GM12865 (cell line): ENCODE measurements around the gene LRRC4C.

Experiments used
- DNase-seq: peaks from one replicate; pipeline ENCODE4 v3.0.0; 2010; ENCODE audit warnings: low read depth
- H3K4me3 ChIP-seq: 2 replicates; pipeline ENCODE4 v1.5.1; 2011; ENCODE audit warnings: mild to moderate bottlenecking, low read depth, low read length, control low read depth
- TF ChIP-seq, protein P1 (sequence below): IDR thresholded peaks from 2 replicates; pipeline ENCODE4 v1.5.1; 2011; ENCODE audit warnings: low read length, control low read depth, low read depth, inconsistent platforms; ENCODE audit not compliant: insufficient read depth; ENCODE audit errors: missing control alignments

LRRC4C gene

DNA sequence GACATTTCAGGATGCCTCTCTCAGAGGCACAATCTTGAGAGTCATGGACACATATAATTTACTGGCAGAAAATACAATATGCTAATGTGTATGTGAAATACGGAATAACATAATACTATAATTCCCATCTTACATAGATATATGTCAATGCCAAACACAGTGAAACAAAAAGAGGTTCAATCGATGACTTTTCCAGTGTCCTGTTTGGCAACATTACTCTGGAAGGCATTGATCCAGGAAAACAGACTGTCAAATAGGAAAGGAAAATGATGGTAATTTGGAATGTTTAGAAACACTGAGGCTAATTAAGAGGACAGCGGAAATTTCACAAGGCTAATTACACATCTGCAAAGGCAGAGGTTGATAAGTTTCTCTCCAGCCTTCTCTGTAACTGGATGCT, 942.3 kb downstream of the LRRC4C start:
- TF ChIP-seq, protein P1, sequence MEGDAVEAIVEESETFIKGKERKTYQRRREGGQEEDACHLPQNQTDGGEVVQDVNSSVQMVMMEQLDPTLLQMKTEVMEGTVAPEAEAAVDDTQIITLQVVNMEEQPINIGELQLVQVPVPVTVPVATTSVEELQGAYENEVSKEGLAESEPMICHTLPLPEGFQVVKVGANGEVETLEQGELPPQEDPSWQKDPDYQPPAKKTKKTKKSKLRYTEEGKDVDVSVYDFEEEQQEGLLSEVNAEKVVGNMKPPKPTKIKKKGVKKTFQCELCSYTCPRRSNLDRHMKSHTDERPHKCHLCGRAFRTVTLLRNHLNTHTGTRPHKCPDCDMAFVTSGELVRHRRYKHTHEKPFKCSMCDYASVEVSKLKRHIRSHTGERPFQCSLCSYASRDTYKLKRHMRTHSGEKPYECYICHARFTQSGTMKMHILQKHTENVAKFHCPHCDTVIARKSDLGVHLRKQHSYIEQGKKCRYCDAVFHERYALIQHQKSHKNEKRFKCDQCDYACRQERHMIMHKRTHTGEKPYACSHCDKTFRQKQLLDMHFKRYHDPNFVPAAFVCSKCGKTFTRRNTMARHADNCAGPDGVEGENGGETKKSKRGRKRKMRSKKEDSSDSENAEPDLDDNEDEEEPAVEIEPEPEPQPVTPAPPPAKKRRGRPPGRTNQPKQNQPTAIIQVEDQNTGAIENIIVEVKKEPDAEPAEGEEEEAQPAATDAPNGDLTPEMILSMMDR, result no peak
- no peak overlapping the region for H3K4me3 ChIP-seq
- DNase-seq, result no peak

DNA sequence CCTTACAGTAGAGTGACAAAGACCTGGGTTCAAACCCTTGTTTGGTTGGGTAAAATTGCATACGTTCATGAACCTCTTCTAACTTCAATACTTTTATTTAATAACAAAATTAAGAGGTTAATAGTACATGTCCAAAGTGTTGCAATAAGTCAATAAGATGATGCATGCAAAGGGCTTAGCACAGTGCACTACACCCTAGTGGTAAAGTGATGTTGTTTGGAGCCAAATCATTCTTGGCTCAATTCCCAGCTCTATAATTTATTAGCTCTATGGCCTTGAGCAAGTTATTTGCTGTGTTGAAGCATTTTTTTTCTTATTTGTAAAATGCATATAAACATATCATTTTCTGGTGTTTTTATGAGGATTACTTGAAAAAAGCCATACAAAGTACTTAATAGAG, 945.3 kb downstream of the LRRC4C start:
- TF ChIP-seq, protein P1, result no peak
- no peak overlapping the region for H3K4me3 ChIP-seq
- DNase-seq, result no peak

DNA sequence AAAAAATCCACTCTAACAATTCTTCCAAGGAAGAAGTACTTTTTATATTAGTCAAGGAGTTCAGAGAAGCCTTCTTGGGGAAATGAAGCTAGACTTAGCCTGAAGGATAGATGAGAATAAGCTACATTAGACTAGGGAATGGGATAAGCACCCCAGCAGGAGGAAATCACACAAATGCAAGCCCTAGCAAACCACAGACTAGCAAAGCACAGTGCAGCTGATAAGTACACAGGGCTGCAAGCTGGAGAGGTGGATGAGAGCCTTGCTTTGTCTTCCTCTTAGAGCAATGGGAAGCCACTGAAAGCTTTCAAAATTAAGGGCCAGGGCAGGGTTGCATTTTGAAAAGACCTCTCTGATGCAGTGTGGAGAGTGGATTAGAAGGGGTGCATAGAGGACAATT, 946.2 kb downstream of the LRRC4C start:
- H3K4me3 ChIP-seq, result no peak overlapping the region
- no peak for DNase-seq
- TF ChIP-seq, protein P1, result no peak

DNA sequence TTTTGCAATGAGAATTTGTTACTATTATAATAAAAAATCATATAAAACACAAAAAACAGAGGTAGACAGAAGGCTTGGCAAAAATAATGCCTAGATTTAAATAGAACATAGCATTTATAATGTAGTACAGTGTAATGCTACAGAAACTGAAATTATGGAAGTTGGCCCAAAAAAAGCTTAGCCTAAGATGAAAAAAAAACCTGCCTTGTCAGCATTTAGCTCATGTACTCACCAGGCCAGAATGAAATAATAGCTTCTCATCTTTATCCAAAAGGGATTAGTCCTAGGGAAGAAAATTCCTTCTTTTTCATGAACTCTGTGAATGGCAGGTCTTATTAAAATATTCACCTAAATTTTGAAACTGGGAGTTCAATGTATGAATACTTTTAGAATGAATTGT, 951.1 kb downstream of the LRRC4C start:
- no peak for DNase-seq
- H3K4me3 ChIP-seq, result no peak overlapping the region
- TF ChIP-seq, protein P1, result no peak

DNA sequence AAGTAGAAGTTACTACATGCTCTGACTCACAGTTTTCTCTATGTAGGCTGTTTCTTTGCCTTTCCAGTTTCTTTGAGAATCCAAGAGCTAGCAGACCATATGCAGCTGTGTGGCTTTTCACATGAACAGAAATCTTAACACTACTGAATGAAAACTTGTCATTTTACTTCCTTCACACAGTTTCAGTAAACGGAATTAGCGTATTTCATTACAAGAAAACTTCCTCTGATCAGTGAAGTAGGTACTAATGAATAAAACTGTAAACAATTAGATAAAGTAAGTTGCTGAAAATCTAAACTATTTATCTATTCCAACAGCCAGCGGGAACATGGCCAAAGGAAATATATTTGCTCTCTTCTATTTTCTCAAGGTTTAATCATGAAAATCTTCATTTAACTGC, 953.2 kb downstream of the LRRC4C start:
- no peak for DNase-seq
- TF ChIP-seq, protein P1, result no peak
- H3K4me3 ChIP-seq, result no peak overlapping the region

DNA sequence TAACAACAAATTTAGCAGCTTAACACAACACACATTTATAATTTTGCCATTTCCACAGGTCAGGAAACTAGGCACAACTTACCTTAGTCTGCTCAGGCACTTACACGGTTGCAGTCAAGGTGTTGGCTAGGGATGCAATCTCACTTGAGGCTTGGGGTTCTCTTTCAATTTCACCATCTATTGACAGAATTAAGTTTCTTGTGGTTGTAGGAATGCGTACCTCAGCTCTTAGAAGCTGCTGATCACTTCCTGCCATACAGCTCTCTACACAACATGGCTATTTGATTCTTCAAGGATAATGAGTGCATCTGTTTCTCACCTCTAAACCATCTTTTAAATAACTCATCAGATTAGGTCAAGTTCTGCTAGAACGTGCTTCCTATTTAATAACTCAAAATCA, 968.1 kb downstream of the LRRC4C start:
- DNase-seq, result no peak
- no peak overlapping the region for H3K4me3 ChIP-seq
- TF ChIP-seq, protein P1, result no peak

DNA sequence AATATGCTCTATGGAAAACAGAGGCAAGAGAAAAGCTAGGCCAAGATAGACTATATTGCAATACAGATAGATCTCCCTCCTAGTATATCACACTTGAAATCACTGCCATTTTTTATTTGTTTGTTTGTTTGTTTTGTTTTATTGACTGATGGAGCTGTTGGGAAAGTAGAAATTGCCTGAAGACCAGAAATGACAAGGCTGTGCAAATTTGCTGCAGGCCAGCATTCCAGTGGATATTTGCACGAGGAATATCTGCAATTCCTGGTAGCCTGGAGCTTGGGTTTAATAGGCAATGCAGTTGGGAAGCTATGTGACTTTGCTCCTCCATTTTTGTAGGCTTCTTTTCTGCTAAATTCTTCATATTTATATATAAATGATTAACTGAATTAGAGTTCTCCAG, 991.7 kb downstream of the LRRC4C start:
- DNase-seq, result no peak
- H3K4me3 ChIP-seq, result no peak overlapping the region
- TF ChIP-seq, protein P1, result no peak
